A549 (cell line): Measurements from ENCODE around the gene MST1.

Experiments used
- CEBPB ChIP-seq, 2 experiments: fragments of >200 bp in 1 of 2; sonication (Bioruptor Twin) in 1 of 2; formaldehyde crosslinking in 1 of 2; IDR thresholded peaks; 2 replicates each; pipeline ENCODE4 v1.6.1; 2012 to 2016
- CTCF ChIP-seq: fragments of >200 bp; sonication (Bioruptor Twin); formaldehyde crosslinking; IDR thresholded peaks from 3 replicates; pipeline ENCODE4 v1.5.1; 2016
- HDAC2 ChIP-seq: fragments of 200-600 bp; sonication (generic); IDR thresholded peaks from 2 replicates; pipeline ENCODE4 v1.6.1; 2016
- SMC3 ChIP-seq: fragments of >200 bp; sonication (Bioruptor Twin); formaldehyde crosslinking; IDR thresholded peaks from 3 replicates; pipeline ENCODE4 v1.6.1; 2018; ENCODE audit warnings: inconsistent platforms

- no peak for TF ChIP-seq CTCF
- TF ChIP-seq CEBPB (IDR thresholded peaks at IDR 0.05) = no peak
- no peak for TF ChIP-seq SMC3
- TF ChIP-seq HDAC2 = no peak
Observed at GRCh38 chr3:49650637-49651036, 38.6 kb downstream of the MST1 start.
